ENCODE measurements around the gene PRKG2. TPM values are rescaled to one million over a fixed set of nuclear protein-coding genes. Genes with fewer than 3 reads are reported as not detected.

PRKG2 gene
- total RNA-seq, 1 experiment from 2014 or later = 1.9 TPM

DNA sequence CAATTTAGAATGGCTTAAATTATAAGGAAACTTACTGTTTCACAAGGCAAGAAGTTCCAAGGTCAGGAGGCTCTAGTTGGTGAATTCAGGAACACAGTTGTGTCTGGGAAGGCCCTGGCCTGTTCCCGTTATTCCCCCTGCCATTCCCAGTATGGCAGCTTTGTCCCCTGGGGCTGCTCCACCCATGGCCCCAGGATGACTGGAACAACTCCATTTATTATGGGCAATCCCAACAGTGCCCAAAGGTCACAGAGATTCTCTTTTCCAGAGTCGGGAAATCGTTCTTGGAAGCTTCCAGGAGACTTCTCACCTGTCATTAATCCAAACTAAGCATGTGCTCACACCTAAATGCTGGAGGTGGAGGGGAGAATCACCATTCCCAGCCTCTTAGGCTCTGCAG lies 2.8 kb upstream of the PRKG2 start:
- no peak overlapping the region for H4K8ac ChIP-seq (replicated peaks; ENCODE audit: insufficient read length, low read depth, low read length)
- TF ChIP-seq, protein P1, sequence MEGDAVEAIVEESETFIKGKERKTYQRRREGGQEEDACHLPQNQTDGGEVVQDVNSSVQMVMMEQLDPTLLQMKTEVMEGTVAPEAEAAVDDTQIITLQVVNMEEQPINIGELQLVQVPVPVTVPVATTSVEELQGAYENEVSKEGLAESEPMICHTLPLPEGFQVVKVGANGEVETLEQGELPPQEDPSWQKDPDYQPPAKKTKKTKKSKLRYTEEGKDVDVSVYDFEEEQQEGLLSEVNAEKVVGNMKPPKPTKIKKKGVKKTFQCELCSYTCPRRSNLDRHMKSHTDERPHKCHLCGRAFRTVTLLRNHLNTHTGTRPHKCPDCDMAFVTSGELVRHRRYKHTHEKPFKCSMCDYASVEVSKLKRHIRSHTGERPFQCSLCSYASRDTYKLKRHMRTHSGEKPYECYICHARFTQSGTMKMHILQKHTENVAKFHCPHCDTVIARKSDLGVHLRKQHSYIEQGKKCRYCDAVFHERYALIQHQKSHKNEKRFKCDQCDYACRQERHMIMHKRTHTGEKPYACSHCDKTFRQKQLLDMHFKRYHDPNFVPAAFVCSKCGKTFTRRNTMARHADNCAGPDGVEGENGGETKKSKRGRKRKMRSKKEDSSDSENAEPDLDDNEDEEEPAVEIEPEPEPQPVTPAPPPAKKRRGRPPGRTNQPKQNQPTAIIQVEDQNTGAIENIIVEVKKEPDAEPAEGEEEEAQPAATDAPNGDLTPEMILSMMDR (conservative IDR thresholded peaks at IDR 0.05) = no peak
- Mint-ChIP-seq H3K4me1 (peaks cover 11 to 17% of the 10 kb centered on the region in 2 experiments), H3K27ac (no peak overlapping the region), H3K27me3 (ENCODE audit: low read depth) (peaks cover 39% of the 10 kb centered on the region), H3K4me3 (no peak overlapping the region), H3K36me3 (ENCODE audit: insufficient read depth in 1 of 3, low read depth in 3 of 3) (no peaks in the 10 kb centered on the region), H3K9me3 (no peaks in the 10 kb centered on the region)
- H2AK5ac ChIP-seq (ENCODE audit: insufficient read length, low read length) = no peak overlapping the region
- H2BK15ac ChIP-seq (ENCODE audit: low read depth, low read length) = no peak overlapping the region
- H3K56ac ChIP-seq (ENCODE audit: insufficient read length, low read depth, low read length) = no peak overlapping the region
- H3K9me3 ChIP-seq (ENCODE audit: control insufficient read depth, low read depth, low read length) = no peaks in the 10 kb centered on the region
- H2BK5ac ChIP-seq (ENCODE audit: insufficient read length, low read length) = no peak overlapping the region
- no peak overlapping the region for H4K5ac ChIP-seq (ENCODE audit: insufficient read length, low read depth, low read length)
- no peaks in the 10 kb centered on the region for H4K20me1 ChIP-seq (ENCODE audit: control insufficient read depth, insufficient read depth, insufficient read length)
- H3K27me3 ChIP-seq (ENCODE audit: insufficient read depth, low read length) = peaks cover 27% of the 10 kb centered on the region; the same call in 1 of the 2 replicates
- no peaks in the 10 kb centered on the region for H3K23me2 ChIP-seq (ENCODE audit: insufficient read length, low read depth, low read length, poor library complexity, severe bottlenecking)
- H3K4ac ChIP-seq (ENCODE audit: low read depth, low read length) = no peak overlapping the region
- no peak overlapping the region for H3K4me2 ChIP-seq (ENCODE audit: insufficient read depth, insufficient read length, low read length)
- H3K79me1 ChIP-seq (ENCODE audit: insufficient read depth, low read depth, low read length, poor library complexity, severe bottlenecking) = no peaks in the 10 kb centered on the region
- H2BK120ac ChIP-seq (ENCODE audit: low read depth, low read length, poor library complexity, severe bottlenecking) = no peak overlapping the region
- H3K9ac ChIP-seq (ENCODE audit: extremely low read depth, insufficient read length, low read length) = no peak overlapping the region
- no peak overlapping the region for H3T11ph ChIP-seq (ENCODE audit: low read length)
- DNase-seq = no peak
- H4K91ac ChIP-seq (ENCODE audit: insufficient read length, low read depth, low read length) = no peak overlapping the region
- no peak overlapping the region for H2BK12ac ChIP-seq (ENCODE audit: insufficient read length, low read depth, low read length)
- no peak overlapping the region for H3K27ac ChIP-seq (ENCODE audit: insufficient read length, low read depth, low read length)
- no peaks in the 10 kb centered on the region for H3K4me1 ChIP-seq (ENCODE audit: insufficient read depth, low read length)
- H2AFZ ChIP-seq (ENCODE audit: low read length) = no peak overlapping the region
- H3K79me2 ChIP-seq (ENCODE audit: insufficient read depth, low read length) = no peaks in the 10 kb centered on the region
- no peak overlapping the region for H2BK20ac ChIP-seq (ENCODE audit: low read depth, low read length, poor library complexity, severe bottlenecking)
- no CpG with 5 or more reads among the region's 3 CpGs for WGBS (ENCODE audit: extremely low coverage, insufficient read length, low lambda C conversion rate)
- no peak overlapping the region for H3K14ac ChIP-seq (ENCODE audit: insufficient read depth, low read length)
- no peak overlapping the region for H3K18ac ChIP-seq (ENCODE audit: insufficient read length, low read depth, low read length)
- no peak overlapping the region for H3K23ac ChIP-seq (ENCODE audit: insufficient read length, low read depth, low read length)

Data from H9 (cell line).